8988T (cell line): ENCODE data around the gene PTPN2.
"Not testable (repeated sequence)": the region's sequence is repeated elsewhere in the genome, so short reads cannot be mapped to it uniquely, and the experiment has no call there.

Source experiments
- DNase-seq: peaks from one replicate; pipeline ENCODE4 v3.0.0; 2011

The PTPN2 gene

GRCh38 chr18:12883684-12884405 is at the start of gene PTPN2:
Gene PTPN2 (minus strand): TSS chr18:12884237. CDS start chr18:12884141, 96 bp downstream.
- peak; percentile 97 for DNase-seq

- no peak for DNase-seq
Observed at GRCh38 chr18:12933327-12933726, 49.3 kb upstream of the PTPN2 start.

GRCh38 chr18:12930908-12931307 is 46.9 kb upstream of the PTPN2 start:
- DNase-seq = no peak

GRCh38 chr18:12930376-12930775 is 46.3 kb upstream of the PTPN2 start:
- DNase-seq = no peak

GRCh38 chr18:12929477-12930083 is 45.5 kb upstream of the PTPN2 start:
- DNase-seq = no peak

GRCh38 chr18:12928641-12929040 is 44.6 kb upstream of the PTPN2 start:
- no peak for DNase-seq

GRCh38 chr18:12928206-12928605 is 44.2 kb upstream of the PTPN2 start:
- DNase-seq = no peak

- no peak for DNase-seq
Observed at GRCh38 chr18:12924616-12925015, 40.6 kb upstream of the PTPN2 start.

GRCh38 chr18:12922266-12922665 is 38.2 kb upstream of the PTPN2 start:
- DNase-seq = no peak

- DNase-seq = no peak
Observed at GRCh38 chr18:12921178-12921577, 37.1 kb upstream of the PTPN2 start.

- no peak for DNase-seq
Observed at GRCh38 chr18:12911929-12912703, 28.1 kb upstream of the PTPN2 start.

- DNase-seq = no peak
Observed at GRCh38 chr18:12911025-12911928, 27.2 kb upstream of the PTPN2 start.

- no peak for DNase-seq
Observed at GRCh38 chr18:12908706-12909105, 24.7 kb upstream of the PTPN2 start.

- no peak for DNase-seq
Observed at GRCh38 chr18:12907258-12907925, 23.4 kb upstream of the PTPN2 start.

- DNase-seq = no peak
Observed at GRCh38 chr18:12906773-12907172, 22.7 kb upstream of the PTPN2 start.

GRCh38 chr18:12906119-12906518 is 22.1 kb upstream of the PTPN2 start:
- no peak for DNase-seq

GRCh38 chr18:12904012-12904516 is 20.0 kb upstream of the PTPN2 start:
- DNase-seq = no peak

GRCh38 chr18:12901208-12901607 is 17.2 kb upstream of the PTPN2 start:
- DNase-seq = not testable (repeated sequence)

- DNase-seq = not testable (repeated sequence)
Observed at GRCh38 chr18:12896784-12897333, 12.8 kb upstream of the PTPN2 start.

GRCh38 chr18:12895626-12896025 is 11.6 kb upstream of the PTPN2 start:
- DNase-seq = no peak

GRCh38 chr18:12895014-12895413 is 11.0 kb upstream of the PTPN2 start:
- DNase-seq = no peak

GRCh38 chr18:12891561-12891960 is 7.5 kb upstream of the PTPN2 start:
- DNase-seq = no peak
